Activated CD8-positive, alpha-beta memory T cell treated with anti-CD3 and anti-CD28 coated beads, Interleukin-2, amount 10 ng/mL, durations not matched to agents 7 days and 5 days (primary cell): ENCODE results near the gene PPIL6. TPM values are rescaled to one million over a fixed set of nuclear protein-coding genes. Genes with fewer than 3 reads are reported as not detected.

Experiments used
- total RNA-seq, 2 experiments: library from RNA; stranded (reverse); gene quantifications; one replicate each; pipeline ENCODE4 v1.2.3, GENCODE V29; 2021

The PPIL6 gene
- total RNA-seq, 2 experiments from 2014 or later: 0.21 TPM; not detected in 1

Other genes with a start within 250 kb of the PPIL6 start
- 100 to 1,000 TPM; 238 to 275 TPM for gene CD164, start 58.2 kb downstream of the PPIL6 start, total RNA-seq
- 10 to 100 TPM; 14.3 to 14.6 TPM for gene SMPD2, start 96 bp upstream of the PPIL6 start, total RNA-seq
- 10 to 100 TPM; 86.0 to 93.1 TPM for gene MICAL1, start 15.1 kb upstream of the PPIL6 start, total RNA-seq
- 10 to 100 TPM; 17.5 to 22.7 TPM for gene ZBTB24, start 42.6 kb upstream of the PPIL6 start, total RNA-seq